ENCODE results near the gene EFCAB12. TPM values are rescaled to one million over a fixed set of nuclear protein-coding genes. Genes with fewer than 3 reads are reported as not detected.
"Not testable (repeated sequence)": the region's sequence is repeated elsewhere in the genome, so short reads cannot be mapped to it uniquely, and the experiment has no call there.

Gene EFCAB12
- total and polyA plus RNA-seq, 2 donors from 2014 or later: 1.2 to 3.5 TPM

GRCh38 chr3:129413687-129414506 is 14.5 kb downstream of the EFCAB12 start:
- no peaks in the 10 kb centered on the region for H3K36me3 ChIP-seq (ENCODE audit: control insufficient read depth in 2 of 3, insufficient read depth in 3 of 3, low read length in 3 of 3)
- no peaks in the 10 kb centered on the region for H3K27me3 ChIP-seq (ENCODE audit: control insufficient read depth, insufficient read depth, low read length)
- DNase-seq (no peak), FAIRE-seq (no peak)
- TF ChIP-seq CTCF (IDR thresholded peaks at IDR 0.05; ENCODE audit: borderline replicate concordance, extremely low read depth, insufficient read depth): no peak
- no peaks in the 10 kb centered on the region for H3K9me3 ChIP-seq (ENCODE audit: control insufficient read depth in 2 of 3, insufficient read depth in 1 of 3, low read length in 3 of 3)
- H3K27ac ChIP-seq (ENCODE audit: low read depth in 2 of 2, low read length in 2 of 2): peak overlapping the region; percentile 56 to 65
- peaks cover 0 to 11% (median 10%) of the 10 kb centered on the region in 3 donors for H3K4me1 ChIP-seq (ENCODE audit: control insufficient read depth in 2 of 3, insufficient read depth in 2 of 3, low read depth in 1 of 3, low read length in 3 of 3)
- intact Hi-C loops (cut with DNase I): no loop called here
- H3K4me3 ChIP-seq (ENCODE audit: low read length in 3 of 3): no peak overlapping the region
- no peak overlapping the region for H3K9ac ChIP-seq (ENCODE audit: low read length in 3 of 3)

DNA sequence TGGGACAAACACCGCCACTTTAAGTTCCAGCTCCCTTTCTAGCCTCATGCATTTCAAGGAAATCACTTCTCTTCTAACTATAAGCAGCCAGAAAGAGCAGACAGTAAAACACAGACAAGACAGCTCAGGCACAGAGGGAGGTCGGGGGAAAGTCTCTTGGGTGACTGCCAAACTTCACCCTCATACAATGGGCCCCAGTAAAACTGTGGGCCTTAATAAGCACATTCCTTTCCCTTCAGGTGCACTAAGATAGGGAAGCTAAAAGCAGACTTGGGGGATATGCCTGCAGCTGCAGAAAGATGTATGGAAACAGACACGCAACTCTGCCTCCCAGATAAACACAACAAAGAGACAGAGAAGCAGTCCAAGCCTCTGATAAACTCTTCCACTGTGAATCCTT is 15.2 kb downstream of the EFCAB12 start:
- H3K36me3 ChIP-seq (ENCODE audit: control insufficient read depth in 2 of 3, insufficient read depth in 3 of 3, low read length in 3 of 3); intact Hi-C loops (cut with DNase I); H3K4me3 ChIP-seq (ENCODE audit: low read length in 3 of 3); DNase-seq; H3K9ac ChIP-seq (ENCODE audit: low read length in 3 of 3); H3K9me3 ChIP-seq (ENCODE audit: control insufficient read depth in 2 of 3, insufficient read depth in 1 of 3, low read length in 3 of 3); FAIRE-seq; H3K27me3 ChIP-seq (ENCODE audit: control insufficient read depth, insufficient read depth, low read length): not testable (repeated sequence)
- H3K4me1 ChIP-seq (ENCODE audit: control insufficient read depth in 2 of 3, insufficient read depth in 2 of 3, low read depth in 1 of 3, low read length in 3 of 3): peaks cover 0 to 11% (median 8%) of the 10 kb centered on the region in 3 donors
- peak overlapping the region; percentile 5 to 13 for H3K27ac ChIP-seq (ENCODE audit: low read depth in 2 of 2, low read length in 2 of 2)

- no peak for FAIRE-seq
- H3K9ac ChIP-seq (ENCODE audit: low read length in 3 of 3): no peak overlapping the region
- H3K9me3 ChIP-seq (ENCODE audit: control insufficient read depth in 2 of 3, insufficient read depth in 1 of 3, low read length in 3 of 3): no peaks in the 10 kb centered on the region
- no peaks in the 10 kb centered on the region for H3K36me3 ChIP-seq (ENCODE audit: control insufficient read depth in 2 of 3, insufficient read depth in 3 of 3, low read length in 3 of 3)
- H3K4me3 ChIP-seq (ENCODE audit: low read length in 3 of 3): no peak overlapping the region
- H3K4me1 ChIP-seq (ENCODE audit: control insufficient read depth in 2 of 3, insufficient read depth in 2 of 3, low read depth in 1 of 3, low read length in 3 of 3): peaks cover 0 to 11% (median 7%) of the 10 kb centered on the region in 3 donors
- TF ChIP-seq CTCF (IDR thresholded peaks at IDR 0.05; ENCODE audit: borderline replicate concordance, extremely low read depth, insufficient read depth): no peak
- intact Hi-C loops (cut with DNase I): no loop called here
- H3K27ac ChIP-seq (ENCODE audit: low read depth in 2 of 2, low read length in 2 of 2): peak overlapping the region in 1 of 2 donors; percentile 5
- no peaks in the 10 kb centered on the region for H3K27me3 ChIP-seq (ENCODE audit: control insufficient read depth, insufficient read depth, low read length)
- DNase-seq: no peak
Measured at GRCh38 chr3:129412542-129413198, 15.8 kb downstream of the EFCAB12 start.

DNA sequence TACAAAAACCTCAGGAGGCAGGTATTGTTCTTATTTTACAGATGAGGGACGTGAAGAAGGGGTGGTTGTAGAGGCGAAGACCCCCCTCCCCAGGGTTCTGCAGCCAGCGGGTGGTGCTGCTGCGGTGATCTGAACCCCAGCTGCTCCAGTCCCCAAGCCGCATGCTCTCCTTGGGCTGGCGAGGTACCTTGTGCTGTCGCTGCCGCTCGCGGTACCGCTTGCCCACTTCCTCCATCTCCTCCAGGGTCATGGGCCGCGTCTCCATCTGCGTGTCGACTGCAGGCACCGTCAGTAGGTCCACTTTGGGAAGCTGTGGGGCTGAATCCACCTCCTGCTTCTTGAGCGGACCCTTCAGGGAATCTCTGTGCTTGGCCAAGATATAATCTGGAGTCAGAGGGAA is 17.5 kb downstream of the EFCAB12 start:
- Histone ChIP-seq H3K4me3 (ENCODE audit: low read length in 3 of 3) (no peak overlapping the region), H3K9me3 (ENCODE audit: control insufficient read depth in 2 of 3, insufficient read depth in 1 of 3, low read length in 3 of 3) (no peaks in the 10 kb centered on the region), H3K9ac (ENCODE audit: low read length in 3 of 3) (no peak overlapping the region), H3K36me3 (ENCODE audit: control insufficient read depth in 2 of 3, insufficient read depth in 3 of 3, low read length in 3 of 3) (no peaks in the 10 kb centered on the region), H3K4me1 (ENCODE audit: control insufficient read depth in 2 of 3, insufficient read depth in 2 of 3, low read depth in 1 of 3, low read length in 3 of 3) (peaks cover 0 to 11% (median 7%) of the 10 kb centered on the region in 3 donors), H3K27me3 (ENCODE audit: control insufficient read depth, insufficient read depth, low read length) (no peaks in the 10 kb centered on the region), H3K27ac (ENCODE audit: low read depth in 2 of 2, low read length in 2 of 2) (no peak overlapping the region)
- DNase-seq (no peak), FAIRE-seq (no peak)
- intact Hi-C loops (cut with DNase I): no loop called here
- TF ChIP-seq CTCF (IDR thresholded peaks at IDR 0.05; ENCODE audit: borderline replicate concordance, extremely low read depth, insufficient read depth): no peak

All from kidney (tissue), 14 donors.